NAMALWA (cell line): ENCODE data around the gene KIAA0825.

Experiments used
- DNase-seq: peaks from one replicate; pipeline ENCODE4 v3.0.0-alpha.2; 2015; ENCODE audit warnings: low spot score

The KIAA0825 gene

DNA sequence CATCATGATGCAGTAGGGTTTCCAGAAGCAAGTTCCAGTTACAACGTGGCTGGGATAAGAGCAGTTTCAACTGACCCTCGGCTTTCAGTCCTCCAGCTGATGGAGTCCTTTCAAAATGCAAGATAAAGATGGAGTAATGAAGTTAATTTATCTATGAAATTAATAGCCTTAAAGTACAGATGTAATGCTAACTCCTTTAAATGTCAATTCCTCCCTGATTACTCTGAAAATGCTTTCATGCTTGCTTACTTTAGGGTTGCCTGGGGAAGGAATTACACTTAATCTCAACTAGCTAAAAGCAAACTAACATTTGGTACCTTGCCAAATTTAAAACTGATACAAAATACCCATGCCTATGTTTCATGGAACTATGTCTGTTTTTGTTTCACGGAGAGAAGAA, 178.4 kb downstream of the KIAA0825 start:
- DNase-seq: no peak

DNA sequence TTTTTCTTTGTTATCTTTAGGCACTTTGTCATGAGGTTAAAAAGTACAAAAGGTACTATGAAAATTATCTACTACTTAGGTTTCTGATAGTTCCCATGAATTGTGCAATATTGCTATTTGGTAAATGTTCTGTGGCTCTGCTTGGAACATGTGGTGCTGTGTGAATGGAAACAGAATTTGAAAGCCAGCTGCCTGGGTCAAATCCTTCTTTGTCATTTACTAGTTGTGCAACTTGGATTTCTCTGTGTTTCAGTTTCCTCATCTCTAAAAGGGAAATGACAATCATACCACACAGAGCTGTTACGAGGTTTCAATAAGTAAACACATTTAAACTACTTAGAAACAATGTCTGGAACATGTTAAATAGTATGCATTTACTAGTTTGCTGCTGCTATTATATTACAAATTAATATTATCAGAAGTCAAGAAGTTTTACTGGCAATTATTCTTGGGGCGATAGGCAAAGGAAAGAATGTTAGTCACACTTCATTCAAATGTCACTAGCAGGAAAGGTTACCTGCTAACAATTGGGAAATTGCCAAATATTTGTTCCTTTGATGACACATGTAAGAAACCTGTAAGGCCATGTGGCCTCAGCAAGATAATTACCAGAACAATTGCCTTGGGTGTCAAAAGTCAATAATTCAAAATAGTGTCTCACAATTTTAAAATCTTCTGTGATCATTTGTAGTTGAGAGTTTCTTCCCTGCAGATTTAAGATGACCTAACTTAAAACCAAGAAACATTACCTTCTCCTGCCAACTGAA, 184.8 kb downstream of the KIAA0825 start:
- DNase-seq: no peak

- no peak for DNase-seq
These were observed 185.9 kb downstream of the KIAA0825 start for GRCh38 chr5:94432499-94432898.

GRCh38 chr5:94431696-94432095, 186.7 kb downstream of the KIAA0825 start:
- DNase-seq: no peak

GRCh38 chr5:94429566-94429965, 188.8 kb downstream of the KIAA0825 start:
- DNase-seq: no peak

DNA sequence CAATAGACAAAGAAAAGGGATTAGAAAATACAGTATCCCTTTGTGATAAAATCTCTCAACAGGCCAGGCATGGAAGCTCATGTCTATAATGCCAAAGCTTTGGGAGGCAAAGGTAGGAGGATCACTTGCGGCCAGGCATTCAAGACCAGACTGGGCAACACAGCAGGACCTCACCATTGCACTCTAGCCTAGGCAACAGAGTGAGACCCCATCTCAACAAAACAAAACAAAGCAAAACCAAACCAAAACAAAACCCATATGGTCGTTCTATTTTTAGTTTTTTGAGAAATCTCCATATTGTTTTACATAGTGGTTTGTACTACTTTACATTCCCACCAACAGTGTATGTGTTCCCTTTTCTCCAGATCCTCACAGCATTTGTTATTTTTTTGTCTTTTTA, 193.0 kb downstream of the KIAA0825 start:
- DNase-seq: no peak

DNA sequence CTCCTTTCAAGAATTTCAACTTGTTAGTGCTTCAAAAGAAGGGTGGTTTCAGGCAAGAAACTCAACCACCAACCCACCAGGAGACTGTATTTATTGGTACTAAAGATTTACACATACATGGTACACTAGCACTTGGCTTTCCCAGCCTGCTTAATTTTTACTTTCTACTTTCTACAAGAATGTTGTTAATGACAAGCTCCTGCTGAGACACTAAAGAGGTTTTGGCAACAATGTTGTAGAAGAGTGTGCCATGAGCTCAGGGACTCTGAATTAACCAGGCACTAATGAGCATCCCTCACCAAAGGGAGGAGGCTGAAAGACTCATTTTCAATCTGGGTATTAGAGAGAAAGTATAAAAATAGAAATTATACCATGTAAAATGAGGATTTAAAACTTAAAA, 195.0 kb downstream of the KIAA0825 start:
- DNase-seq: no peak

DNA sequence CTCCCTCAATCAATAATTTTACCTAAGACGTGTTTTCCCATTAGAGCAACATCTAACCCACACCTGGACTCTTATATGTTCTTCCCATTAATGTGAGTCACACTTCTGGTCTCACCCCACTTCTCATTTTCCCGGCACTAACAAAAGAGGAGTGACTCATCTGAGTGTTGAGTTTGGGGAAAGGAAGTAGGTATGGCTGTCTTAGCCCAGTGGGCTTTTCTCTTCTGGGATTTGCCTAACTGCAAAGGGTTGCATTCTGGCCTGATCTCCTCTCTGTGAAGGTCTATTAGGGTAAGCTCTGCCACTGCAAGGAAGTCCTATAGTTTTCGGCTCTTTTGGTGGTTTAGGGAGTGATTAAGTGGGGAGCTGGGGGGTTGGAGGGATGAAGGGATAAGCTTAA, 195.6 kb downstream of the KIAA0825 start:
- no peak for DNase-seq

GRCh38 chr5:94420885-94421284, 197.5 kb downstream of the KIAA0825 start:
- DNase-seq: no peak

GRCh38 chr5:94415798-94416197, 202.6 kb downstream of the KIAA0825 start:
- no peak for DNase-seq

DNA sequence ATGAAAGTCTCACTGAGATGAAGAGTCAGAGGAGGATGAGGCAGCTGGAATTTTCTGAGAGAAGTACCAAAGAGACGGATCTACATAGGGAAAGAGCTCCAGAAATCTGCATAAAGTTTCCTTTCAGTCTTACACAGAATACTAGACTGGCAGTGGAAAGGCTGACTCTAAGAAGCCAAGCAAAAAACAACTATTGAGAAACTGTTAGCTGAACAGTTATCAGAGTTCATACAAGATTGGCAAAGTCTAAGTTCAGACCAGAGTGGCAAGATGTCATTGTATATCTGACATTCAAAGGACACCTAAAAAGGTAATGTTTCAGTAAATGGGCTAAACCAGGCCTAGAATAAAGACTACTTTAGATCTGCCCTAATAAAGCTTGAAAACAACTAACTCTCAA, 209.0 kb downstream of the KIAA0825 start:
- no peak for DNase-seq

DNA sequence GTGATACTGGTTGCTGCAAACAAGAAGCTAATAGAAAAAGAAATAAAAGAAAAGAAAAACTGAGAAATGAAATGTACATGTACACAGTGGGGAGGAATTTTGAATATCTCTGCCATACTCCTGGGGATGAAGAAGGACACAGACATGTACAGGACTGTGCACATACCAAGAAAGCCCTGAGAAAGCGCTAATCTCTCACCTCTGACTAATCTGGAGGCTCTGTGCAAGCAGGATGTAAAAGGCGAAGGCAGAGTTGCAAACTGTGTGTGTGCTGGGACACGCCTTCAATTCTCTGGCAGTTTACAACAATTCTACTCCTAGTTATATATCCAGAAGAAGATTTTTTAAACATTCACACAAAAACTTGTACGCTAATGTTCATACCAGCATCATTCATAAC, 211.4 kb downstream of the KIAA0825 start:
- DNase-seq: no peak

DNA sequence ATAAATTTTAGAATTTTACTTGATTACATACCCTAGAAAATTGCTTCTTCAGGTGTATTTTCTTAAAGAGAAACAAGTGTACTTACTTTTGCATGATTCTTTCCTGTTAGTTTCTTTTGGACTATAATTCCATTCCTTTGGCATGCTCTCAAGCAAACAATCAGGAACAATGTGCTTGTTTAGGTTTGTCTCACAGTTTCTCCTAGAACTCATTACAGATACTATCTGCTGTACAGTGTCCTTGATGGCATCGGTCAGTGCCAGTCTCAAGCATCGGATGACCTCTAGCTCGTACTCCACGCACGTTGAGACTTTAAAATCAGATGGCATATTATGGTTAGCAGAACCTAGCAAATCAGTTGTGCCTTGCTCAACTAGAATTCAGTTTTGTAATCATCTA, 214.9 kb downstream of the KIAA0825 start:
- DNase-seq: no peak

- DNase-seq: no peak
These were observed 216.3 kb downstream of the KIAA0825 start for GRCh38 chr5:94402096-94402495.

- peak; percentile 40 for DNase-seq
These were observed 220.9 kb downstream of the KIAA0825 start for GRCh38 chr5:94397508-94397907.

DNA sequence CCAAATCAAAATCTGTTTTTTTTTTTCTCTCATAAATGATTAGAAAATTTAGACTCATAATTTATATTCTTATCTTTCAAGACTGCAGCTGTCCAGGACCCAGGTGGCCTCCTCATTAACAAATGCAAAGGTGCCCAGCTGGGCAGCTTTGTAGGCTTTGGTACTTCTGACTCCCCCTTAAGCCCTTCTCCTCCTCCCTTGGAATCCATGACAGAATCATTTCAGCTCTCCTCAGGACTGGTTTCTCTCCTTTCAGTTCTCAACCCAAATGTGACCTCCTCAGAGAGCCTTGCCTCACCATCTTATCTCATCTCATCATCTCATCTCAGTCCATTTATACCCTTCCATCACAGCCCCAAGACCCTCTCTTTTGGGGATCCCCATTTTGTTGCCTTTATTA, 221.7 kb downstream of the KIAA0825 start:
- no peak for DNase-seq

DNA sequence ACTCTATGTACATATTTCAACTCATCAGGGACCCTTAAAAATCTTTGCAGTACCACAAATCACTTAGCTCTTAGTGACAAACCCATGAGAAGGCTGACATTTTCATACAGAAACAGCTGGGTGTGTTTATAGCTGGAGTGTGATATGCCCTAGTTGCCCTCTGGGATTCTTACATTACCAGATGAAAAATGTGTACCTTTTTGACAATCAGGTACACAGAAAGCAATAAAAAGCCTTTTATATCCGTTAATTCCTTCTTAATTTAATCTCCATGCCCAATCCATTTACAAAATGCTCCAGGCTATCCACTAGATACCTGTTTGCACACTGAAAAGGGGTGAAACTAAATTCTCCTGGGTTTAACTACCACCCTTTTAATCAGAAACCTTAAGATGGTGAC, 222.9 kb downstream of the KIAA0825 start:
- DNase-seq: no peak

GRCh38 chr5:94391996-94392395, 226.4 kb downstream of the KIAA0825 start:
- no peak for DNase-seq

DNA sequence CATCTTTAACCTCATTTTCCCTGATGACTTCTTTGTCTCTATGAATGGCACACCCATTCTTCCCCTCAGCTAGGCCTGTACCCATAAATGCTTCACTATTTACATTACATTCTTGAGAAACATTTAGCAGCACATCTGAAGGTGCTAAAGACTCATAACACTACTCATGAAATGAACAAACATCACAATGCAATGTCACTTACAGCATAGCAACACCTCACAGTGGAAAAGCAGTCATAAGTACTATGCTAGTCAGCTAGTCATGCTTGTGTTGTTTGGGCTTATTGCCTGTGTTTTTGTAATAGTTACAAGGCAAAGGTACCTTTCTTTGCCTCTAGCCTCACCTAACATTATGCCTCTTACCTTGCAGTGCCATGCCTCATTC, 228.9 kb downstream of the KIAA0825 start:
- DNase-seq: no peak

- DNase-seq: no peak
These were observed 229.5 kb downstream of the KIAA0825 start for GRCh38 chr5:94388773-94389514.

GRCh38 chr5:94385767-94386166, 232.6 kb downstream of the KIAA0825 start:
- no peak for DNase-seq

- DNase-seq: no peak
These were observed 240.3 kb downstream of the KIAA0825 start for GRCh38 chr5:94378062-94378461.

- DNase-seq: no peak
These were observed 241.6 kb downstream of the KIAA0825 start for GRCh38 chr5:94376672-94377345.
